ENCODE data around the gene PRRC2B.

- TF ChIP-seq CTCF (IDR thresholded peaks at IDR 0.05) = no peak
- TF ChIP-seq POLR2A (IDR thresholded peaks at IDR 0.05) = no peak
These were observed 32.6 kb upstream of the PRRC2B start for GRCh38 chr9:131361202-131361833.

All from right lobe of liver (tissue), 4 donors.